ENCODE results near the gene PACSIN1.

- TF ChIP-seq SUZ12 (IDR thresholded peaks at IDR 0.05; ENCODE audit: extremely low read depth, insufficient read depth, insufficient read length) (no peak), YY1 (IDR thresholded peaks at IDR 0.05; ENCODE audit: insufficient read depth, insufficient read length) (no peak), ZNF274 (IDR thresholded peaks at IDR 0.05; ENCODE audit: low read depth, low read length) (no peak)
Observed at GRCh38 chr6:34451192-34451591, 14.7 kb upstream of the PACSIN1 start.
